Endodermal cell (in vitro differentiated cells): Measurements from ENCODE around the gene TBC1D22B. TPM values are rescaled to one million over a fixed set of nuclear protein-coding genes. Genes with fewer than 3 reads are reported as not detected.

Source experiments
- DNase-seq: peaks from one replicate; pipeline ENCODE4 v3.0.0-alpha.2; 2017
- H3K27ac ChIP-seq: 2 replicates; pipeline ENCODE4 v1.5.1; 2013; ENCODE audit warnings: mild to moderate bottlenecking, low read depth, low read length, moderate library complexity
- H3K27me3 ChIP-seq: 2 replicates; pipeline ENCODE4 v1.6.1; 2013; ENCODE audit warnings: mild to moderate bottlenecking, low read length, moderate library complexity; ENCODE audit not compliant: insufficient read depth, control insufficient read depth, poor library complexity, severe bottlenecking
- H3K36me3 ChIP-seq: 2 replicates; pipeline ENCODE4 v1.7.0; 2013; ENCODE audit warnings: mild to moderate bottlenecking, low read length, moderate library complexity; ENCODE audit not compliant: control insufficient read depth, insufficient read depth
- H3K4me1 ChIP-seq: one replicate; pipeline ENCODE4 v1.7.0; 2013; ENCODE audit warnings: low read length; ENCODE audit not compliant: control insufficient read depth, insufficient read depth
- H3K4me3 ChIP-seq: 2 replicates; pipeline ENCODE4 v1.5.1; 2013; ENCODE audit warnings: mild to moderate bottlenecking, low read length, moderate library complexity
- H3K9ac ChIP-seq: 2 replicates; pipeline ENCODE4 v1.6.1; 2013; ENCODE audit warnings: mild to moderate bottlenecking, low read length, moderate library complexity; ENCODE audit not compliant: poor library complexity, severe bottlenecking; ENCODE audit errors: extremely low read depth
- H3K9me3 ChIP-seq: 2 replicates; pipeline ENCODE4 v1.6.1; 2013; ENCODE audit warnings: mild to moderate bottlenecking, low read length, moderate library complexity; ENCODE audit not compliant: control insufficient read depth
- H3K27ac Mint-ChIP-seq: 2 replicates; pipeline ENCODE4 v1.8.0; 2020; ENCODE audit warnings: mixed read lengths
- H3K27me3 Mint-ChIP-seq: 2 replicates; pipeline ENCODE4 v1.8.0; 2021; ENCODE audit warnings: mild to moderate bottlenecking, mixed read lengths; ENCODE audit not compliant: insufficient read depth
- H3K36me3 Mint-ChIP-seq: 2 replicates; pipeline ENCODE4 v1.8.0; 2020; ENCODE audit warnings: low read depth, mixed read lengths
- H3K4me1 Mint-ChIP-seq: 2 replicates; pipeline ENCODE4 v1.8.0; 2020; ENCODE audit warnings: mixed read lengths
- H3K4me3 Mint-ChIP-seq: 2 replicates; pipeline ENCODE4 v1.8.0; 2020; ENCODE audit warnings: mild to moderate bottlenecking, moderate library complexity, mixed read lengths
- H3K9me3 Mint-ChIP-seq: 2 replicates; pipeline ENCODE4 v1.8.0; 2020; ENCODE audit warnings: mild to moderate bottlenecking, mixed read lengths
- WGBS, 2 experiments: methylation state at CpG; one replicate each; pipeline versions ENCODE4 v1.1.5 to v1.1.7; 2013; ENCODE audit warnings: missing lambda C conversion rate in 2 of 2, mixed read lengths in 1 of 2; ENCODE audit not compliant: insufficient coverage in 1 of 2, insufficient read length in 1 of 2; 5-methylcytosine and 5-hydroxymethylcytosine counted together
- total RNA-seq, 2 donors: library from RNA; stranded (reverse); fragmentation: NEBNext Ultra II Directional in 1 of 2; extraction: Animal tissue kit (Norgen Biotek cat#: 25700) in 1 of 2; gene quantifications; 2 replicates in 1 of 2; 3 replicates in 1 of 2; pipeline ENCODE4 v1.2.1, GENCODE V29; 2021
- TF ChIP-seq, protein P1 (sequence below): fragments of 200-600 bp; sonication (generic); conservative IDR thresholded peaks from 2 replicates; pipeline ENCODE4 v1.5.0; 2021; ENCODE audit warnings: antibody characterized with exemption, mild to moderate bottlenecking

Gene TBC1D22B
- total RNA-seq, 2 donors from 2014 or later = 13.8 to 20.1 TPM

GRCh38 chr6:37261198-37261597 is 3.6 kb downstream of the TBC1D22B start:
- H3K36me3 Mint-ChIP-seq = no peaks in the 10 kb centered on the region
- H3K4me1 Mint-ChIP-seq = peaks cover 38% of the 10 kb centered on the region
- no peaks in the 10 kb centered on the region for H3K9me3 Mint-ChIP-seq
- Histone ChIP-seq H3K9ac (no peak overlapping the region), H3K4me1 (no peaks in the 10 kb centered on the region), H3K9me3 (no peaks in the 10 kb centered on the region), H3K27ac (no peak overlapping the region), H3K4me3 (no peak overlapping the region), H3K27me3 (no peaks in the 10 kb centered on the region), H3K36me3 (peaks cover 5% of the 10 kb centered on the region)
- WGBS, 2 experiments = 83 to 96% methylated on average over 2 to 5 of the region's 5 CpGs
- H3K4me3 Mint-ChIP-seq = no peak overlapping the region
- TF ChIP-seq, protein P1, sequence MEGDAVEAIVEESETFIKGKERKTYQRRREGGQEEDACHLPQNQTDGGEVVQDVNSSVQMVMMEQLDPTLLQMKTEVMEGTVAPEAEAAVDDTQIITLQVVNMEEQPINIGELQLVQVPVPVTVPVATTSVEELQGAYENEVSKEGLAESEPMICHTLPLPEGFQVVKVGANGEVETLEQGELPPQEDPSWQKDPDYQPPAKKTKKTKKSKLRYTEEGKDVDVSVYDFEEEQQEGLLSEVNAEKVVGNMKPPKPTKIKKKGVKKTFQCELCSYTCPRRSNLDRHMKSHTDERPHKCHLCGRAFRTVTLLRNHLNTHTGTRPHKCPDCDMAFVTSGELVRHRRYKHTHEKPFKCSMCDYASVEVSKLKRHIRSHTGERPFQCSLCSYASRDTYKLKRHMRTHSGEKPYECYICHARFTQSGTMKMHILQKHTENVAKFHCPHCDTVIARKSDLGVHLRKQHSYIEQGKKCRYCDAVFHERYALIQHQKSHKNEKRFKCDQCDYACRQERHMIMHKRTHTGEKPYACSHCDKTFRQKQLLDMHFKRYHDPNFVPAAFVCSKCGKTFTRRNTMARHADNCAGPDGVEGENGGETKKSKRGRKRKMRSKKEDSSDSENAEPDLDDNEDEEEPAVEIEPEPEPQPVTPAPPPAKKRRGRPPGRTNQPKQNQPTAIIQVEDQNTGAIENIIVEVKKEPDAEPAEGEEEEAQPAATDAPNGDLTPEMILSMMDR = no peak
- H3K27me3 Mint-ChIP-seq = peaks cover 7% of the 10 kb centered on the region
- no peak overlapping the region for H3K27ac Mint-ChIP-seq
- DNase-seq = no peak

GRCh38 chr6:37262446-37263026 is 5.0 kb downstream of the TBC1D22B start:
- TF ChIP-seq, protein P1 = no peak
- H3K27me3 ChIP-seq = no peaks in the 10 kb centered on the region
- no peaks in the 10 kb centered on the region for H3K9me3 Mint-ChIP-seq
- H3K4me1 ChIP-seq = no peaks in the 10 kb centered on the region
- 82 to 84% methylated on average over 6 to 8 of the region's 8 CpGs for WGBS, 2 experiments
- H3K9me3 ChIP-seq = no peaks in the 10 kb centered on the region
- no peak overlapping the region for H3K27ac ChIP-seq
- no peak overlapping the region for H3K9ac ChIP-seq
- no peak overlapping the region for H3K4me3 ChIP-seq
- peaks cover under 1% of the 10 kb centered on the region for H3K36me3 Mint-ChIP-seq
- H3K36me3 ChIP-seq = peaks cover 7% of the 10 kb centered on the region
- H3K4me3 Mint-ChIP-seq = no peak overlapping the region
- no peaks in the 10 kb centered on the region for H3K27me3 Mint-ChIP-seq
- H3K4me1 Mint-ChIP-seq = peaks cover 34% of the 10 kb centered on the region
- DNase-seq = no peak
- H3K27ac Mint-ChIP-seq = no peak overlapping the region

- H3K4me3 Mint-ChIP-seq = no peak overlapping the region
- TF ChIP-seq, protein P1 = no peak
- H3K36me3 Mint-ChIP-seq = peaks cover 8% of the 10 kb centered on the region
- H3K9me3 Mint-ChIP-seq = no peaks in the 10 kb centered on the region
- no peak for DNase-seq
- H3K9me3 ChIP-seq = no peaks in the 10 kb centered on the region
- WGBS, 2 experiments = 64 to 100% methylated on average over 1 to 2 of the region's 2 CpGs
- no peak overlapping the region for H3K27ac ChIP-seq
- no peaks in the 10 kb centered on the region for H3K27me3 Mint-ChIP-seq
- no peaks in the 10 kb centered on the region for H3K27me3 ChIP-seq
- H3K27ac Mint-ChIP-seq = peak overlapping the region; percentile 23
- peaks cover 26% of the 10 kb centered on the region for H3K4me1 Mint-ChIP-seq
- peaks cover 16% of the 10 kb centered on the region for H3K36me3 ChIP-seq
- no peaks in the 10 kb centered on the region for H3K4me1 ChIP-seq
- no peak overlapping the region for H3K4me3 ChIP-seq
- H3K9ac ChIP-seq = no peak overlapping the region
Measured at GRCh38 chr6:37265001-37265400, 7.4 kb downstream of the TBC1D22B start.
